Body of pancreas (tissue), 4 donors: Measurements from ENCODE around the gene C1orf74. TPM values are rescaled to one million over a fixed set of nuclear protein-coding genes. Genes with fewer than 3 reads are reported as not detected.
"Not testable (repeated sequence)": the region's sequence is repeated elsewhere in the genome, so short reads cannot be mapped to it uniquely, and the experiment has no call there.

Experiments
- ATAC-seq: fragments of 150-250 bp; one replicate; pipeline ENCODE4 v1.9.1; 2016
- DNase-seq, 4 donors: peaks; one replicate each; pipeline ENCODE4 v3.0.0-alpha.2; 2019
- H3K27ac ChIP-seq, 4 donors: fragments of 200-600 bp; sonication (generic); 1 replicate in 3 of 4; 2 replicates in 1 of 4; pipeline versions ENCODE4 v1.5.1 to v1.6.1; 2016 to 2019; ENCODE audit warnings: mild to moderate bottlenecking in 1 of 4, mixed read lengths in 1 of 4, moderate library complexity in 1 of 4
- H3K27me3 ChIP-seq, 2 donors: fragments of 200-600 bp; sonication (generic); one replicate each; pipeline ENCODE4 v1.6.0; 2016; ENCODE audit warnings: mild to moderate bottlenecking in 1 of 2
- H3K36me3 ChIP-seq, 2 donors: fragments of 200-600 bp; sonication (generic); replicated peaks in 1 of 2; 2 replicates each; pipeline ENCODE4 v1.5.1; 2016; ENCODE audit warnings: low read depth in 2 of 2; ENCODE audit not compliant: insufficient read depth in 1 of 2
- H3K4me1 ChIP-seq: fragments of 200-600 bp; sonication (generic); one replicate; pipeline ENCODE4 v1.6.0; 2016
- H3K4me3 ChIP-seq, 2 donors: fragments of 200-600 bp; sonication (generic); 1 replicate in 1 of 2; 2 replicates in 1 of 2; pipeline ENCODE4 v1.5.1; 2016 to 2019
- H3K9me3 ChIP-seq, 3 donors: fragments of 200-600 bp; sonication (generic); 1 replicate in 2 of 3; 2 replicates in 1 of 3; pipeline ENCODE4 v1.5.1; 2016
- POLR2A ChIP-seq, 3 donors: fragments of 450-650 bp; IDR thresholded peaks; one replicate each; pipeline ENCODE4 v1.6.1; 2016; ENCODE audit warnings: antibody characterized with exemption in 3 of 3, mild to moderate bottlenecking in 2 of 3
- WGBS, 2 donors: methylation state at CpG; one replicate each; pipeline ENCODE4 v1.1.5; 2017; 5-methylcytosine and 5-hydroxymethylcytosine counted together
- intact Hi-C: fragments of 100-400 bp; cut with DNase I; formaldehyde crosslinking; loops from one replicate; pipeline ENCODE4 v1.15.1; 2023
- total RNA-seq, 2 donors: library from RNA; depleted of rRNA; stranded (reverse); fragments of >200 nt; gene quantifications; one replicate each; pipeline ENCODE4 v1.1.0, GENCODE V29; 2016
- TF ChIP-seq, protein P1 (sequence below), 7 experiments: fragments of 450-650 bp in 4 of 7; fragments of 200-600 bp in 3 of 7; sonication (generic) in 3 of 7; IDR thresholded peaks; one replicate each; pipeline ENCODE4 v1.5.1; 2016 to 2019; ENCODE audit warnings: antibody characterized with exemption in 7 of 7

C1orf74 gene
- total RNA-seq, 2 donors from 2014 or later = 0.33 to 1.0 TPM

DNA sequence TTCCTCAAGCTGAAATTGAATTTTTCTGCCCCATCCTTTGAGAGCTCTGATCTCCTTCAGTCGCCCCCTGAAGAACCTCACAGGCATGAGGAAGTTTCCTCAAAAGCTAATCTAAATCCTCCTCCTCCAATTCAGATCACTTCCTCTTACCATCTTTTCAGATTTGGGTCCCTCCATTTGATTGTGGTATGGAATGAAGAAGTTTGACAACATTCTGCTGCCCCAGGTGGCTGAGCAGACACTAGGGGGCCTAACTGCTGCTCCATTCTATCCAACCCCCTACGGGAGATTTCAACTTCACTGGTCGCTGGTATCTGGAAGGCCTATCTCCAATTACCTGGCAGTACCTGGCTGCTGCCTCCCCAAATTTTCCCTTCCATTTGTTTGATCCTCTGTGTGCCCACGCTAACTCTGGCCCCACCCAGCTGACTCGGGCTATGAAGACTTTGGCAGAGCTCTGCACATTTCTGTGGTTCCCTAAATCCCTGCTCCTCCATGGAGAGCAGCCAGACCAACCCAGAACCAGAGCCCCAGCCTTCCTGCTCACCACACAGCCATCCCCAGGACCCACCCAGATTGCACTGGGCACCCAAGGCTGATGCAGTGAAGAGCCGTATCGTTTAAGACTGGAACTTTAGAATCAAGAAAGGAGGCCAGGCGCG lies 13.8 kb upstream of the C1orf74 start:
- Histone ChIP-seq H3K27me3 (no peaks in the 10 kb centered on the region), H3K4me1 (peaks cover 35% of the 10 kb centered on the region), H3K36me3 (peaks cover 6 to 14% of the 10 kb centered on the region in 2 donors), H3K27ac (no peak overlapping the region), H3K4me3 (no peak overlapping the region), H3K9me3 (no peaks in the 10 kb centered on the region)
- intact Hi-C loops = no loop called here
- DNase-seq = no peak
- TF ChIP-seq, protein P1, sequence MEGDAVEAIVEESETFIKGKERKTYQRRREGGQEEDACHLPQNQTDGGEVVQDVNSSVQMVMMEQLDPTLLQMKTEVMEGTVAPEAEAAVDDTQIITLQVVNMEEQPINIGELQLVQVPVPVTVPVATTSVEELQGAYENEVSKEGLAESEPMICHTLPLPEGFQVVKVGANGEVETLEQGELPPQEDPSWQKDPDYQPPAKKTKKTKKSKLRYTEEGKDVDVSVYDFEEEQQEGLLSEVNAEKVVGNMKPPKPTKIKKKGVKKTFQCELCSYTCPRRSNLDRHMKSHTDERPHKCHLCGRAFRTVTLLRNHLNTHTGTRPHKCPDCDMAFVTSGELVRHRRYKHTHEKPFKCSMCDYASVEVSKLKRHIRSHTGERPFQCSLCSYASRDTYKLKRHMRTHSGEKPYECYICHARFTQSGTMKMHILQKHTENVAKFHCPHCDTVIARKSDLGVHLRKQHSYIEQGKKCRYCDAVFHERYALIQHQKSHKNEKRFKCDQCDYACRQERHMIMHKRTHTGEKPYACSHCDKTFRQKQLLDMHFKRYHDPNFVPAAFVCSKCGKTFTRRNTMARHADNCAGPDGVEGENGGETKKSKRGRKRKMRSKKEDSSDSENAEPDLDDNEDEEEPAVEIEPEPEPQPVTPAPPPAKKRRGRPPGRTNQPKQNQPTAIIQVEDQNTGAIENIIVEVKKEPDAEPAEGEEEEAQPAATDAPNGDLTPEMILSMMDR (IDR thresholded peaks at IDR 0.05) = no peak
- no peak for TF ChIP-seq POLR2A (IDR thresholded peaks at IDR 0.05)
- no peak for ATAC-seq
- 87 to 91% methylated on average over 9 of the region's 9 CpGs for WGBS, 2 donors

DNA sequence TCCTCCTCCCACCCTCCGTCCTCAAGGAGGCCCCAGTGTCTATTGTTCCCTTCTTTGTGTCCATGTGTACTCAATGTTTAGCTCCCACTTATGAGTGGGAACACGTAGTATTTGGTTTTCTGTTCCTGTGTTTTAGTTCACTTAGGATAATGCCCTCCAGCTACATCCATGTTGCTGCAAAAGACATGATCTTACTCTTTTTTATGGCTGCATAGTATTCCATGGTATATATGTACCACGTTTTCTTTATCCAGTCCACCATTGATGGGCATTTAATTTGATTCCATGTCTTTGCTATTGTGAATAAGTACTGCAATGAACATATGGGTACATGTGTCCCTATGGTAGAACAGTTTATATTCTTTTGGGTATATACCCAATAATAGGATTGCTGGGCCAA lies 9.4 kb upstream of the C1orf74 start:
- ATAC-seq, H3K4me3 ChIP-seq, H3K4me1 ChIP-seq, H3K27me3 ChIP-seq, intact Hi-C loops, H3K9me3 ChIP-seq, DNase-seq, H3K27ac ChIP-seq: not testable (repeated sequence)
- peaks cover 24 to 27% of the 10 kb centered on the region in 2 donors for H3K36me3 ChIP-seq
- WGBS, 2 donors = 93 to 95% methylated on average over 3 of the region's 3 CpGs

DNA sequence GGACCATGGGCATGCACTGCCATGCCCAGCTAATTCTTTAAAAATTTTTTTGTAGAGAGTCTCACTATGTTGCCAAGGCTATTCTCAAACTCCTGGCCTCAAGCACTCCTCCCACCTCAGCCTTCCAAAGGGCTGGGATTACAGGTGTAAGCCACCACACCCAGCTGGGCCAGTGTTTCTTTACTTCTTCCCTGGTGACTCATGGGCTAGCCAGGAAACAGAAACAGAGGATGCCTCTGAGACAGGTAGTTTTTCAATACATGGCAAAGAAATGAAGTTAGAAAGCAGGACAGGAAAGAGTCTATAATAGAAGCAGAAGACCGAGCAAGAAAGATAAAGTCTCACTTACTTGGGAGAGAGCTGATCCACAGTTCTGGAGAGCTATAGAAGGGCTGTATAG lies 7.6 kb upstream of the C1orf74 start:
- H3K4me3 ChIP-seq = no peak overlapping the region
- WGBS, 2 donors = 95 to 100% methylated on average over 1 of the region's 1 CpG
- no peak for DNase-seq
- H3K27me3 ChIP-seq = no peaks in the 10 kb centered on the region
- no peak for ATAC-seq
- H3K36me3 ChIP-seq = peaks cover 24 to 28% of the 10 kb centered on the region in 2 donors
- peaks cover 23% of the 10 kb centered on the region for H3K4me1 ChIP-seq
- intact Hi-C loops = no loop called here
- no peaks in the 10 kb centered on the region for H3K9me3 ChIP-seq
- TF ChIP-seq POLR2A (IDR thresholded peaks at IDR 0.05) = no peak
- TF ChIP-seq, protein P1 (IDR thresholded peaks at IDR 0.05) = no peak
- no peak overlapping the region for H3K27ac ChIP-seq

DNA sequence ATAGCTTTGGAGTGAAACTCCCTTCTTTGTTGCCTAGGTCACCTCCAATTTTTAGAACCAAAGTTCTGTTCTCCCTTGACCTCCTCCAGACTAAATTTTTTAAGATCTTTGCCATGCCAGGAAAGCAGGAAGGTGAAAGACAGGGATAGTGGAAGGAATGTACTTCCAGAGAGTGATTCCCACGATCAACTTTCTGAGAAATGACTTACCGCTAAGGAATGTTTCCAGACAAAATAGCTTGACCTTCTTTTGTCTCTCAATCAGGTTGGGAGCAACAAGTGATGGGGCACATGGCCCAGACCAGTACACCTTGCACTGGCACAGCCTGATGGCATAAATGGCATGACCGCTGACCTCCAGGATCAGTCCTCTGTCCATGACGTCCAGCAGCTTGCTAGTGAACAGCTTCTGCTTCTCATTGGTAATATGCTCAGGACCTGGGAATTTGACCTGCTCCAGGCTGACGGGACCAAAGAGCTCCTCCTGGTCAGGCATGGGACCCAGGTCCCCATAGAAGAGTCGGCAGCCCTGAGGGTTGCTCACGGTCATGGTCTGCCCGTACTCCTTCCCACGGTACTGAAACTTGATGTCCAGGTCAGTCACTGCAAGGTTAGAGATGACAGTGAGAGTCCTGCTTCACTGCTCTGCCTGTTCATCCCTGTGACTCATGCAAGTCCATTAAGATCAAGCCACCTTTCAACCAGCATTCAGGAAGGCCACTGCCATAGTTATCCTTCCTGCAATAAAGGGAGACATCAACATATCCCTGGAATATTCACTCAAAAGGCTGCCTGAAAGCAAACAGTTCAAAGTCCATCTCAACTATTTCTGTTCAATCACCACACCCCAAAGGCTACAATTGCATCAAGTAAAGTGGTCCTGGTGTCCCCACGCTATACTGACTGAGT lies 6.2 kb upstream of the C1orf74 start:
- Histone ChIP-seq H3K4me3 (no peak overlapping the region), H3K27ac (no peak overlapping the region), H3K9me3 (no peaks in the 10 kb centered on the region), H3K27me3 (no peaks in the 10 kb centered on the region), H3K36me3 (peaks cover 24 to 28% of the 10 kb centered on the region in 2 donors), H3K4me1 (peaks cover 24% of the 10 kb centered on the region)
- intact Hi-C loops = no loop called here
- 91% methylated on average over 5 to 10 of the region's 10 CpGs for WGBS, 2 donors
- ATAC-seq = no peak
- DNase-seq = no peak
- TF ChIP-seq POLR2A (IDR thresholded peaks at IDR 0.05) = no peak
- TF ChIP-seq, protein P1 (IDR thresholded peaks at IDR 0.05) = no peak

DNA sequence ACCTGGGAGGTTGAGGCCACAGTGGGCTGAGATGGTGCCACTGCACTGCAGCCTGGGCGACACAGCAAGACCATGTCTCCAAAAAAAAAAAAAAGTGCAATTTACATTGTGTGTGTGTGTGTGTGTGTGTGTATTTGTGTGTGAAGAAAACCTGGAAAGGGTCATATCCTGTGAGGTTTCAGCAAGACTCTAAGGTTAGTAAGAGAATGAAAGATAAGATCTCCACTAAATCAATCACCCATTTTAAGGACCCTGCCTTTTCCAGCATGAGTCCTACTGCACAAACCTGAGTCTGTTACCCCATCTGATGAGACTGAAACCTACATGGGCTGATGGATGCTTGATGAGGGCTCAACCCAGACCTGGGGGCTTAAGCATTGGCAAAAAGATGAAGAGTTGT lies 4.9 kb upstream of the C1orf74 start:
- Histone ChIP-seq H3K4me3 (no peak overlapping the region), H3K4me1 (peaks cover 30% of the 10 kb centered on the region), H3K27me3 (no peaks in the 10 kb centered on the region), H3K27ac (no peak overlapping the region), H3K36me3 (peaks cover 14 to 22% of the 10 kb centered on the region in 2 donors), H3K9me3 (no peaks in the 10 kb centered on the region)
- intact Hi-C loops = no loop called here
- ATAC-seq = no peak
- WGBS, 2 donors = 88 to 92% methylated on average over 1 of the region's 1 CpG
- no peak for DNase-seq
- TF ChIP-seq, protein P1 (IDR thresholded peaks at IDR 0.05) = no peak
- TF ChIP-seq POLR2A (IDR thresholded peaks at IDR 0.05) = no peak
